Activated T-helper 17 cell treated with anti-CD3 and anti-CD28 coated beads, Interleukin-2, amount 50 U/mL, for 72 hours (primary cell): Measurements from ENCODE around the gene TRIM5. TPM values are rescaled to one million over a fixed set of nuclear protein-coding genes. Genes with fewer than 3 reads are reported as not detected.

Experiments used
- ATAC-seq: fragments of 150-1000 bp; cut with Tn5 transposase; replicated peaks from 2 replicates; pipeline ENCODE4 v1.10.0; 2021; ENCODE audit warnings: mild to moderate bottlenecking, moderate library complexity
- H3K27ac Mint-ChIP-seq: one replicate; pipeline ENCODE4 v1.8.0; 2022; ENCODE audit warnings: mixed read lengths
- H3K27me3 Mint-ChIP-seq: one replicate; pipeline ENCODE4 v1.8.0; 2022; ENCODE audit warnings: mixed read lengths
- H3K36me3 Mint-ChIP-seq: one replicate; pipeline ENCODE4 v1.8.0; 2022; ENCODE audit warnings: low read depth, mild to moderate bottlenecking, mixed read lengths
- H3K4me1 Mint-ChIP-seq: one replicate; pipeline ENCODE4 v1.8.0; 2022; ENCODE audit warnings: mixed read lengths
- H3K4me3 Mint-ChIP-seq: one replicate; pipeline ENCODE4 v1.8.0; 2022; ENCODE audit warnings: mild to moderate bottlenecking, mixed read lengths
- H3K9me3 Mint-ChIP-seq: one replicate; pipeline ENCODE4 v1.8.0; 2022; ENCODE audit warnings: mixed read lengths
- total RNA-seq, 2 donors: library from RNA; stranded (reverse); gene quantifications; one replicate each; pipeline ENCODE4 v1.2.3, GENCODE V29; 2022

TRIM5 gene
- total RNA-seq, 2 donors from 2014 or later: 11.4 to 18.8 TPM

DNA sequence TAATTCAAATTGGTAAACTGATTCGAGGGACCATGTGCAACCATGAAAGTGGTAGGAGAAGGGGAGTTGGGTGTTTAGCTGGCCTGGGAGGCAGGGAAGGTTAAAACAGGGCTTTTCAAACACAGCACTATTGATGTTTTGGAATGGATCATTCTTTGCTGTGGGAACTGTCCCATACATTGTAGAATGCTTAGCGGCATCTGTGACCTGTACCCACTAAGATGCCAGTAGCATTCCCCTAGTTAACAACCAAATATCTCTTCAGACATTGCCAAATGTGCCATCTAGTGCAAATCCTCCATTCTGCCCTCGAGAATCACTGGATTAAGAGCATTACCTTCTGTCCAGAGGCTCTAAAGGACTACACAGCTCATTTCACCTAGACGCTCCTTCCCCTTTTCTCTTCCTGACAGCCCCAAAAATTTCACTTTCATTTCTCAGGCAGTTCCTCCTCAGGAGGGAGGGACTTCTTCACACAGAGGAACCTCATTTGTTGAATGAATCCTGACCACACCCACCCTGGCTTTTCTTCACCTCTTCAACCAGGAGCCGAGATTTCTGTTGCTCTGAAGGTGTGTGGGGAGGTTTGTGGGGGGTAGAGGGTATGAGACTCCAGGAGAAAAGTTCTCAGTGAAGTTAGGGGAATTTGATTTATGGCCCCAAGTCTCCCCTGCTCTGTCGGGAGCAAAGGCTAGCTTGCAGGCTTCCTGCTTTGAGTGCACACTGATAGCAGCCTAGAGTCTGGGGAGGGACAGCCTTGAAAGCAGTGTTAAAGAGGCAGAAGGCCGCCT is 60.2 kb downstream of the TRIM5 start, which contains the start of gene TRIM34:
Gene TRIM34 (plus strand): TSS at position 513 of the 791 bp plus-strand sequence. CDS start 7,331 bp downstream, outside the sequence.
- no peaks in the 10 kb centered on the region for H3K36me3 Mint-ChIP-seq
- no peaks in the 10 kb centered on the region for H3K9me3 Mint-ChIP-seq
- peak; percentile 99 for ATAC-seq
- H3K27me3 Mint-ChIP-seq: no peaks in the 10 kb centered on the region
- peaks cover 21% of the 10 kb centered on the region for H3K4me1 Mint-ChIP-seq
- H3K27ac Mint-ChIP-seq: peak within 1 kb of the TSS; percentile 88
- peak within 1 kb of the TSS; percentile 90 for H3K4me3 Mint-ChIP-seq

DNA sequence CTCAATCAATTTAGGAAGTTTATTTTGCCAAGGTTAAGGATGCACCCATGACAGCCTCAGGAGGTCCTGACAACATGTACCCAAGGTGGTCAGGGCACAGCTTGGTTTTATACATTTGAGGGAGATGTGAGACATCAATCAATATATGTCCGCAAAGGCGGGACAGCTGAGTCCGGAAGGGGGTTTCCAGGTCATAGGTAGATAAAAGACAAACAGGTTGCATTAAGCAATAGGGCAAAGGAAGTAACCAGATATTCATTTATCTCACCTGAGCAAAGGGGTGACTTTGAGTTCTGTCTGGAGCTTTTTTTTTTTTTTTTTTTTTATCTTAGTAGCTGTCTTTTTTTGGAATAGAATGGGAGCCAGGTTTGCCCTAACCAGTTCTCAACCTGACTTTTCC is 62.1 kb downstream of the TRIM5 start:
- H3K4me3 Mint-ChIP-seq: no peak overlapping the region
- no peak for ATAC-seq
- H3K27me3 Mint-ChIP-seq: no peaks in the 10 kb centered on the region
- H3K27ac Mint-ChIP-seq: no peak overlapping the region
- H3K9me3 Mint-ChIP-seq: no peaks in the 10 kb centered on the region
- H3K36me3 Mint-ChIP-seq: no peaks in the 10 kb centered on the region
- H3K4me1 Mint-ChIP-seq: peaks cover 17% of the 10 kb centered on the region

DNA sequence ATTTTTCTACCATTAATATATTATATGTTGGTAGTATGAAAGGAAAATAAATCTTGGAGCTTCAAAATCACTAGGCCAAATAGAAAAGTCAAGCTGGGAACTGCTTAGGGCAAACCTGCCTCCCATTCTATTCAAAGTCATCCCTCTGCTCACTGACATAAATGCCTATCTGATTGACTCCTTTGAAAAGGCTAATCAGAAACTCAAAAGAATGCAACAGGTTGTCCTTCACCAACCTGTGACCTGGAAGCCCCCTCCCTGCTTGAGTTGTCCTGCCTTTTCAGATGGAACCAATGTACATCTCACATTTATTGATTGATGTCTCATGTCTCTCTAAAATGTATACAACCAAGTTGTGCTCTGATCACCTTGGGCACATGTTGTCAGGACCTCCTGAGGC is 63.3 kb downstream of the TRIM5 start:
- Mint-ChIP-seq H3K9me3 (no peaks in the 10 kb centered on the region), H3K4me1 (peaks cover 11% of the 10 kb centered on the region), H3K27me3 (no peaks in the 10 kb centered on the region), H3K36me3 (no peaks in the 10 kb centered on the region), H3K27ac (no peak overlapping the region), H3K4me3 (no peak overlapping the region)
- no peak for ATAC-seq

DNA sequence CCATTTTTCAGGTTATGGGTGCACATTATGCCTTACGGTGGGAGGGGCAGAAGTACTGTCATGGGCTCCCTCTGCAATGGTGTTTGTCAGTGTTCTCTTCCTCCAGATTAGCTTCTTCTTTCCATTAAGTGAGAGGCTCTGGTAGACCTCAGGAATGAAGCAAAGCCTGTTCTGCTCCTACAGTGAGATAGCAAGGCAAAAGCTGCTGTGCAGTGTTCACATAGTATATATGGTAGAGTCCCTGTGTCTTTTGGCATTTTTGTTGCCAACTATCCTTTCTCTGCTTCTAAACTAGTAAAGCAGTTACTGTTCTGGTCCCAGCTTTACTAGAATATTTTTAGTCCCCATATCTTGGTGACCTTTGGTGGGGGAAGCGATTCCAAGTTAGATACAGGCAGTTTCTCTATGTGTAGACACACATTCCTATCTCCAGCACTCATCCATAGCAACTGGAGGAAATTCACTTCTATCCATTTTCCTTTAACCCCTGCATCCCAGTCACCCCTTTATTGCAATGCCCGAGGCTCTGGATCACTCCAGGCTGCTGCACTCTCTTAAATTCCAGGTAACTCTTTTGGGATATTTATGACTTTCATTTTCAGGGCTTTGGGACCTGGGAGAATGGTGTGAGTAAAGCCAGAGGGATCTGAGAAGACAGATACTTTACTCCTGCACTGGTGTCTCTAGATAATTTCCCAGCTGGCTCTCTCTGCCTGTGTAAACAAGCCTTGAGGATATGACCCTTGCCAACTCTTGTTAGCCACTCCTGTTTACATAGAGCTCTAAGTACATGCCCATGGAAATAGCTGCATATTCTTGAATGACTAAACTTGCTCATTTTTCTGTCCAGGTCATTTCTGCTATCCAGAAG is 64.0 kb downstream of the TRIM5 start:
- Mint-ChIP-seq H3K9me3 (no peaks in the 10 kb centered on the region), H3K4me1 (peaks cover 6% of the 10 kb centered on the region), H3K27ac (no peak overlapping the region), H3K4me3 (no peak overlapping the region), H3K27me3 (no peaks in the 10 kb centered on the region), H3K36me3 (no peaks in the 10 kb centered on the region)
- ATAC-seq: no peak

DNA sequence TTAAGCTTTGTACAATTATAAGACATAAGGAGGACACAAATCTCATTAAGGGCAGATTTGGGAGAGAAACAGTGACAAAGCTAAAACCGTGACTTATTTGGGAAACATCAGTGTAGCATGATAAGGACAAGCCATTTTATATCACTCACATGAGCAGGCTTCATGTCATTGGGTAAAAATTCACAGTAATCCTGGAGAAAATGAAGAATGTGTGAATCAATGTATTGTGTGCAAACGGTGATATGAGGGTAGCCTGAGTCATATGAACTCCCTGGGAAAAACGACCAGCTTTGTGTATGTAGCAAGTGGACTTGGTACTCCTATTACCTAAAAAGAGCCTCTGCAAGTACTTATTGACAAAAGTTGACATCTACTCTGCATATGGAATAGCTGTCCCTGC is 66.1 kb downstream of the TRIM5 start:
- H3K27ac Mint-ChIP-seq: no peak overlapping the region
- H3K9me3 Mint-ChIP-seq: no peaks in the 10 kb centered on the region
- no peaks in the 10 kb centered on the region for H3K36me3 Mint-ChIP-seq
- no peak overlapping the region for H3K4me3 Mint-ChIP-seq
- no peaks in the 10 kb centered on the region for H3K4me1 Mint-ChIP-seq
- ATAC-seq: no peak
- no peaks in the 10 kb centered on the region for H3K27me3 Mint-ChIP-seq

Other genes with a start within 250 kb of the TRIM5 start
- not detected for gene OR51I1, start 243.6 kb downstream of the TRIM5 start, total RNA-seq
- not detected for gene OR51I2, start 235.8 kb downstream of the TRIM5 start, total RNA-seq
- gene OR52D1, start 196.4 kb downstream of the TRIM5 start, total RNA-seq: not detected
- under 1 TPM in 1 of 2 donors, not detected in 1; 0.34 TPM for gene UBQLN3, start 175.1 kb downstream of the TRIM5 start, total RNA-seq
- under 1 TPM in 1 of 2 donors, not detected in 1; 0.50 TPM for gene UBQLNL, start 168.4 kb downstream of the TRIM5 start, total RNA-seq
- under 1 TPM in 1 of 2 donors, not detected in 1; 0.34 TPM for gene OR52H1, start 136.5 kb downstream of the TRIM5 start, total RNA-seq
- gene OR52B6, start 104.2 kb downstream of the TRIM5 start, total RNA-seq: not detected
- under 1 TPM; 0.19 TPM for gene TRIM6, start 88.4 kb downstream of the TRIM5 start, total RNA-seq
- gene TRIM34, start 60.1 kb downstream of the TRIM5 start, total RNA-seq: 1 to 10 TPM; 6.7 to 7.1 TPM
- gene TRIM22, start 4.7 kb upstream of the TRIM5 start, total RNA-seq: 100 to 1,000 TPM in 1 of 2 donors, 10 to 100 TPM in 1; 91.0 to 159 TPM
- under 1 TPM in 1 of 2 donors, not detected in 1; 0.29 TPM for gene OR56B1, start 51.4 kb upstream of the TRIM5 start, total RNA-seq
- 1 to 10 TPM in 1 of 2 donors, under 1 TPM in 1; 0.26 to 1.8 TPM for gene OR52N4, start 69.2 kb upstream of the TRIM5 start, total RNA-seq
- gene OR52N5, start 98.3 kb upstream of the TRIM5 start, total RNA-seq: not detected
- under 1 TPM in 1 of 2 donors, not detected in 1; 0.09 TPM for gene OR52N1, start 106.2 kb upstream of the TRIM5 start, total RNA-seq
- not detected for gene OR52N2, start 123.8 kb upstream of the TRIM5 start, total RNA-seq
- not detected for gene OR52E6, start 156.8 kb upstream of the TRIM5 start, total RNA-seq
- not detected for gene OR52E8, start 172.6 kb upstream of the TRIM5 start, total RNA-seq
- not detected for gene OR52E4, start 195.6 kb upstream of the TRIM5 start, total RNA-seq
- gene OR52E5, start 208.1 kb upstream of the TRIM5 start, total RNA-seq: not detected